GM23248 (cell line): ENCODE results near the gene RDX.

Experiments
- EZH2 ChIP-seq: fragments of 200-600 bp; sonication (generic); IDR thresholded peaks from 2 replicates; pipeline ENCODE4 v1.6.1; 2018; ENCODE audit warnings: antibody characterized with exemption, mild to moderate bottlenecking; ENCODE audit not compliant: insufficient read depth, poor library complexity, severe bottlenecking
- EZH2phosphoT487 ChIP-seq: fragments of 200-600 bp; sonication (generic); IDR thresholded peaks from 2 replicates; pipeline ENCODE4 v1.6.1; 2018; ENCODE audit warnings: antibody characterized with exemption, moderate library complexity, mild to moderate bottlenecking, low read depth; ENCODE audit not compliant: insufficient read depth

DNA sequence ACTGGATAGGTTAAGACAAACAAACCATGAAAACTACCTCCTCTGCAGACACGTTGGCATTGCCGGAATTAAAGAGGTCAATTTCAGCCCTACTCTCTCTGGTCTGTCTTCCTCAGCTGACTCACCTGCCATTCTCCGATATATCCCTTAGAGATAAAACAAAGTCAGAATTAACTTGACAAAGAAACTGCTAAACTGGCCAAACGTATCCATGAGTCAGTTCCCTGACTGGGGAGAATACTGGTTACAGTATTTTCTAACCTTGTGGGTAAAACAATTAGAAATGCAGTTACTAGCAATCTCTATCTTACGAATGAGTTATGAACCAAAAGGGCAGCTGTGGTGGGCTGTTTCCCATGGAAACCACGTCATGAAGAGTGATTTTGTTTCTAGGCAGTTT lies 96.2 kb downstream of the RDX start:
- no peak for TF ChIP-seq EZH2
- TF ChIP-seq EZH2phosphoT487: no peak
